ENCODE results near the gene CMTM5. TPM values are rescaled to one million over a fixed set of nuclear protein-coding genes. Genes with fewer than 3 reads are reported as not detected.

CMTM5 gene
- total and polyA plus RNA-seq, 2 donors (not counting 3 experiments of a cell fraction or from before 2014, with no cell fraction given): not detected

DNA sequence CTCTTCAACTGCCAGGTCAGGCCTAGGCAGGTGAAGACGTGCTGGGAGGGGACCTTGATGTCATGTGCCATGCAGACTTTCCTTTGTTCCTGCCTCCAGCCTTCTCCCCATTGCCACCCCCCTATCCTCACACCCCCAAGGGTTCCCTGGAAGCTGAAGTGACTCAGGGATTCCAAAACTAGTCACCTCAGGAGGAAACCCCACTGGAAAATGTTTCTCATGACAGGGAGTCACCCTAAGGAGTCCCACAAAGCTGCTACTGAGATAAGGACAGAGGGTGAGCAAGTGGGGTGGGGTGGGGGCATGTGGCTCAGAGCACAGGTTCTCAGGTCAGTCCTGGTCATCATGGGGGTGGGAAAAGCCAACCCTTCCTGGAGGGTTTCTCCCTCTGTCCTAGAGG is 6.6 kb upstream of the CMTM5 start:
- no peaks in the 10 kb centered on the region for H3K4me1 ChIP-seq (ENCODE audit: control insufficient read depth, extremely low read depth, insufficient read depth, low read length)
- H3K36me3 ChIP-seq (ENCODE audit: control insufficient read depth in 2 of 2, extremely low read depth in 1 of 2, insufficient read depth in 2 of 2, low read length in 2 of 2): no peaks in the 10 kb centered on the region
- no peaks in the 10 kb centered on the region for H3K9me1 ChIP-seq (replicated peaks; ENCODE audit: control insufficient read depth, extremely low read depth, insufficient read depth, low read length)
- H3K4me3 ChIP-seq (replicated peaks in 1 of 3; ENCODE audit: insufficient read depth in 1 of 3, low read depth in 1 of 3, low read length in 3 of 3): no peak overlapping the region
- dilution Hi-C loops (cut with MboI; ENCODE audit: extremely low pct_ligation_motif_present, low sequenced_read_pairs): no loop called here
- H3K9ac ChIP-seq (replicated peaks; ENCODE audit: extremely low read depth, insufficient read depth, low read length): no peak overlapping the region
- TF ChIP-seq POLR2A (IDR thresholded peaks at IDR 0.05; ENCODE audit: low read depth, low read length) (no peak), MYC (IDR thresholded peaks at IDR 0.05; ENCODE audit: low read depth, low read length) (no peak), CTCF (IDR thresholded peaks at IDR 0.05; ENCODE audit: extremely low read depth in 1 of 2, insufficient read depth in 1 of 2, low read depth in 1 of 2, low read length in 2 of 2) (no peak), JUN (IDR thresholded peaks at IDR 0.05; ENCODE audit: borderline replicate concordance, insufficient read depth, insufficient read length, low read depth) (no peak), EZH2 (IDR thresholded peaks at IDR 0.05; ENCODE audit: borderline replicate concordance, low read depth, low read length, severe bottlenecking) (no peak), POLR2AphosphoS5 (IDR thresholded peaks at IDR 0.05; ENCODE audit: insufficient read depth, low read depth, low read length) (no peak), FOS (IDR thresholded peaks at IDR 0.05; ENCODE audit: borderline replicate concordance, insufficient read depth, low read length) (no peak), GATA2 (IDR thresholded peaks at IDR 0.05; ENCODE audit: insufficient read depth, insufficient read length, low read depth, low read length) (no peak)
- TF ChIP-seq, protein P1, sequence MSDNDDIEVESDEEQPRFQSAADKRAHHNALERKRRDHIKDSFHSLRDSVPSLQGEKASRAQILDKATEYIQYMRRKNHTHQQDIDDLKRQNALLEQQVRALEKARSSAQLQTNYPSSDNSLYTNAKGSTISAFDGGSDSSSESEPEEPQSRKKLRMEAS (IDR thresholded peaks at IDR 0.05; ENCODE audit: insufficient read depth, insufficient read length): no peak
- H3K4me2 ChIP-seq (ENCODE audit: insufficient read depth, low read length): no peak overlapping the region
- FAIRE-seq (no peak), DNase-seq (ENCODE audit: low read depth, low spot score) (no peak)
- no peaks in the 10 kb centered on the region for H4K20me1 ChIP-seq (replicated peaks; ENCODE audit: control insufficient read depth, extremely low read depth, insufficient read depth, low read length)
- CTCF ChIA-PET: interaction anchor here (1.0 to 3.9 kb wide), 3 partner anchors 10 to 250 kb away, joined by 3 to 25 read pairs (median 6); partner anchors contain the start of gene SLC22A17
- peaks cover 26 to 28% of the 10 kb centered on the region in 2 experiments for H3K27me3 ChIP-seq (ENCODE audit: control insufficient read depth in 2 of 2, insufficient read depth in 2 of 2, low read length in 2 of 2)
- intact Hi-C loops (cut with micrococcal nuclease): no loop called here
- H3K79me2 ChIP-seq (ENCODE audit: control insufficient read depth, insufficient read depth, low read length): no peaks in the 10 kb centered on the region
- no TSS peak for BruUV-seq (replicated peaks)
- POLR2A ChIA-PET: no interaction called here
- no peaks in the 10 kb centered on the region for H3K9me3 ChIP-seq (replicated peaks; ENCODE audit: control insufficient read depth, insufficient read depth, low read length)
- H3K27ac ChIP-seq (ENCODE audit: insufficient read depth, low read depth, low read length): no peak overlapping the region
- H2AFZ ChIP-seq (ENCODE audit: low read depth, low read length): no peak overlapping the region
